Omental fat pad (tissue), 4 donors: Measurements from ENCODE around the gene RAB11A. TPM values are rescaled to one million over a fixed set of nuclear protein-coding genes. Genes with fewer than 3 reads are reported as not detected.

Experiments
- ATAC-seq: fragments of 150-250 bp; one replicate; pipeline ENCODE4 v1.9.1; 2016; ENCODE audit warnings: mild to moderate bottlenecking, moderate library complexity; ENCODE audit not compliant: low FRiP score
- DNase-seq: peaks from one replicate; pipeline ENCODE4 v3.0.0-alpha.2; 2019; ENCODE audit warnings: low spot score
- CTCF ChIP-seq, 3 donors: fragments of 450-650 bp; IDR thresholded peaks; one replicate each; pipeline ENCODE4 v1.5.1; 2016 to 2017; ENCODE audit warnings: antibody characterized with exemption in 3 of 3, mild to moderate bottlenecking in 3 of 3, moderate library complexity in 2 of 3
- total RNA-seq, 4 donors: library from RNA; depleted of rRNA; stranded (reverse); fragments of >200 nt; gene quantifications; one replicate each; pipeline ENCODE4 v1.1.0, GENCODE V29; 2016

The RAB11A gene
- total RNA-seq, 4 donors from 2014 or later: 142 to 191 (median 158) TPM

GRCh38 chr15:65920825-65921309, 51.6 kb downstream of the RAB11A start:
- no peak for TF ChIP-seq CTCF (IDR thresholded peaks at IDR 0.05)
- no peak for ATAC-seq
- no peak for DNase-seq

- DNase-seq: no peak
- no peak for ATAC-seq
- no peak for TF ChIP-seq CTCF (IDR thresholded peaks at IDR 0.05)
Observed at GRCh38 chr15:65921780-65922179, 52.5 kb downstream of the RAB11A start.

GRCh38 chr15:65922621-65923020, 53.3 kb downstream of the RAB11A start:
- no peak for ATAC-seq
- no peak for TF ChIP-seq CTCF (IDR thresholded peaks at IDR 0.05)

GRCh38 chr15:65923264-65923663, 54.0 kb downstream of the RAB11A start:
- no peak for DNase-seq

More at GRCh38 chr15:65922621-65923020, 53.3 kb downstream of the RAB11A start:
- DNase-seq: no peak

GRCh38 chr15:65924004-65924403, 54.7 kb downstream of the RAB11A start:
- no peak for ATAC-seq
- DNase-seq: no peak
- TF ChIP-seq CTCF (IDR thresholded peaks at IDR 0.05): no peak

More at GRCh38 chr15:65923264-65923663, 54.0 kb downstream of the RAB11A start:
- no peak for TF ChIP-seq CTCF (IDR thresholded peaks at IDR 0.05)
- ATAC-seq: no peak

GRCh38 chr15:65925338-65925737, 56.0 kb downstream of the RAB11A start:
- no peak for DNase-seq
- TF ChIP-seq CTCF (IDR thresholded peaks at IDR 0.05): no peak
- no peak for ATAC-seq

- TF ChIP-seq CTCF (IDR thresholded peaks at IDR 0.05): no peak
- DNase-seq: no peak
- ATAC-seq: no peak
Observed at GRCh38 chr15:65926459-65926858, 57.2 kb downstream of the RAB11A start.
